HepG2 (cell line): ENCODE data around the gene SRSF10. TPM values are rescaled to one million over a fixed set of nuclear protein-coding genes. Genes with fewer than 3 reads are reported as not detected.

Experiments
- AGO2 ChIP-seq: fragments of 200-400 bp; formaldehyde crosslinking; optimal IDR thresholded peaks from 2 replicates; pipeline ENCODE3; 2017; ENCODE audit warnings: mild to moderate bottlenecking, low read depth, low read length, moderate library complexity
- AKAP8 ChIP-seq: sonication (generic); formaldehyde crosslinking; IDR thresholded peaks from 2 replicates; pipeline ENCODE4 v1.5.1; 2020; ENCODE audit warnings: mild to moderate bottlenecking, missing genetic modification reagents
- ASH2L ChIP-seq: fragments of 300-600, 200-600 bp; sonication (generic); IDR thresholded peaks from 2 replicates; pipeline ENCODE4 v1.7.0; 2017; ENCODE audit warnings: low read depth, mild to moderate bottlenecking, moderate library complexity, mixed read lengths, low read length; ENCODE audit not compliant: insufficient read length
- CEBPB ChIP-seq: IDR thresholded peaks from 2 replicates; pipeline ENCODE4 v1.6.1; 2011; ENCODE audit warnings: low read depth, low read length, improper control_type of control experiment, borderline replicate concordance
- CSRNP2 ChIP-seq: sonication (generic); formaldehyde crosslinking; conservative IDR thresholded peaks from 2 replicates; pipeline ENCODE4 v1.8.0; 2022; ENCODE audit warnings: low read depth, missing genetic modification reagents
- GMEB1 ChIP-seq: sonication (generic); formaldehyde crosslinking; IDR thresholded peaks from 2 replicates; pipeline ENCODE4 v1.5.1; 2020; ENCODE audit warnings: missing genetic modification reagents, mild to moderate bottlenecking, borderline replicate concordance
- HHEX ChIP-seq: IDR thresholded peaks from 2 replicates; pipeline ENCODE4 v1.6.1; 2016; ENCODE audit warnings: control low read depth
- PRDM4 ChIP-seq: sonication (generic); formaldehyde crosslinking; IDR thresholded peaks from 2 replicates; pipeline ENCODE4 v1.9.0; 2021; ENCODE audit warnings: missing genetic modification reagents, borderline replicate concordance
- PTBP1 ChIP-seq: fragments of 200-400 bp; formaldehyde crosslinking; IDR thresholded peaks from 2 replicates; pipeline ENCODE4 v1.6.1; 2018; ENCODE audit warnings: low read length, low read depth; ENCODE audit not compliant: poor library complexity, severe bottlenecking
- SNAI1 ChIP-seq: sonication (generic); formaldehyde crosslinking; IDR thresholded peaks from 2 replicates; pipeline ENCODE4 v1.5.0; 2020; ENCODE audit warnings: mild to moderate bottlenecking, missing genetic modification reagents, borderline replicate concordance
- TMF1 ChIP-seq: sonication (generic); formaldehyde crosslinking; IDR thresholded peaks from 2 replicates; pipeline ENCODE4 v1.8.1; 2022; ENCODE audit warnings: low read depth, missing genetic modification reagents
- ZBTB7A ChIP-seq: sonication (generic); formaldehyde crosslinking; IDR thresholded peaks from 2 replicates; pipeline ENCODE4 v1.8.0; 2022; ENCODE audit warnings: mild to moderate bottlenecking, missing genetic modification reagents
- ZMYM2 ChIP-seq: sonication (generic); formaldehyde crosslinking; IDR thresholded peaks from 2 replicates; pipeline ENCODE4 v1.8.0; 2022; ENCODE audit warnings: mild to moderate bottlenecking, missing genetic modification reagents
- ZNF180 ChIP-seq: sonication (generic); formaldehyde crosslinking; IDR thresholded peaks from 2 replicates; pipeline ENCODE4 v1.4.0; 2020; ENCODE audit warnings: low read depth, missing genetic modification reagents, borderline replicate concordance
- ZNF430 ChIP-seq: sonication (generic); formaldehyde crosslinking; IDR thresholded peaks from 2 replicates; pipeline ENCODE4 v1.9.0; 2021; ENCODE audit warnings: mild to moderate bottlenecking, missing genetic modification reagents
- ZNF576 ChIP-seq: sonication (generic); formaldehyde crosslinking; IDR thresholded peaks from 2 replicates; pipeline ENCODE4 v1.4.0; 2020; ENCODE audit warnings: mild to moderate bottlenecking, missing genetic modification reagents
- ZNF615 ChIP-seq: sonication (generic); formaldehyde crosslinking; IDR thresholded peaks from 2 replicates; pipeline ENCODE4 v1.5.0; 2020; ENCODE audit warnings: mild to moderate bottlenecking, missing genetic modification reagents, borderline replicate concordance
- ZNF891 ChIP-seq: sonication (generic); formaldehyde crosslinking; IDR thresholded peaks from 2 replicates; pipeline ENCODE4 v1.5.0; 2020; ENCODE audit warnings: mild to moderate bottlenecking, missing genetic modification reagents
- polyA plus RNA-seq, 8 experiments: library from polyadenylated mRNA; depleted of rRNA in 3 of 8; stranded (reverse) in 7 of 8; unstranded in 1 of 8; fragments of >200 nt; fragmentation: Illumina TruSeq in 4 of 8; extraction: Trizol in 4 of 8; gene quantifications; 2 replicates each; pipeline versions ENCODE4 v1.2.1 to v1.2.3, GENCODE V29; 2011 to 2016; ENCODE audit warnings: low read depth in 4 of 8, missing spikeins in 1 of 8, mixed read lengths in 1 of 8; ENCODE audit not compliant: insufficient read depth in 1 of 8
- total RNA-seq, 5 experiments: library from RNA; depleted of rRNA; stranded (reverse); fragments of >200 nt; fragmentation: Illumina TruSeq; extraction: Trizol; gene quantifications; 2 replicates each; pipeline ENCODE4 v1.2.3, GENCODE V29; 2016; ENCODE audit warnings: low read depth in 1 of 5
- TF ChIP-seq, protein P1 (sequence below): IDR thresholded peaks from 2 replicates; pipeline ENCODE4 v1.6.1; 2016; ENCODE audit warnings: low read depth
- TF ChIP-seq, protein P2 (sequence below): sonication (generic); formaldehyde crosslinking; IDR thresholded peaks from 2 replicates; pipeline ENCODE4 v1.5.1; 2020; ENCODE audit warnings: missing genetic modification reagents, mild to moderate bottlenecking, borderline replicate concordance

The SRSF10 gene
- total and polyA plus RNA-seq, 2 of the 13 experiments (the other 11 are each of a cell fraction or from before 2014, with no cell fraction given), result 126 to 186 TPM

- TF ChIP-seq, protein P1, sequence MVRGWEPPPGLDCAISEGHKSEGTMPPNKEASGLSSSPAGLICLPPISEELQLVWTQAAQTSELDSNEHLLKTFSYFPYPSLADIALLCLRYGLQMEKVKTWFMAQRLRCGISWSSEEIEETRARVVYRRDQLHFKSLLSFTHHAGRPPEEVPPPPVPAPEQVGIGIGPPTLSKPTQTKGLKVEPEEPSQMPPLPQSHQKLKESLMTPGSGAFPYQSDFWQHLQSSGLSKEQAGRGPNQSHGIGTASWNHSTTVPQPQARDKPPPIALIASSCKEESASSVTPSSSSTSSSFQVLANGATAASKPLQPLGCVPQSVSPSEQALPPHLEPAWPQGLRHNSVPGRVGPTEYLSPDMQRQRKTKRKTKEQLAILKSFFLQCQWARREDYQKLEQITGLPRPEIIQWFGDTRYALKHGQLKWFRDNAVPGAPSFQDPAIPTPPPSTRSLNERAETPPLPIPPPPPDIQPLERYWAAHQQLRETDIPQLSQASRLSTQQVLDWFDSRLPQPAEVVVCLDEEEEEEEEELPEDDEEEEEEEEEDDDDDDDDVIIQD (CRISPR knock-in tag), result peak; percentile 91
- peak; percentile 79; the same call in 1 of the 2 replicates for TF ChIP-seq ZNF430 (CRISPR knock-in tag)
- peak; percentile 80 for TF ChIP-seq GMEB1 (CRISPR knock-in tag)
- peak; percentile 77; the same call in 1 of the 2 replicates for TF ChIP-seq SNAI1 (CRISPR knock-in tag)
- TF ChIP-seq ZNF615 (CRISPR knock-in tag), result no peak
- TF ChIP-seq, protein P2, sequence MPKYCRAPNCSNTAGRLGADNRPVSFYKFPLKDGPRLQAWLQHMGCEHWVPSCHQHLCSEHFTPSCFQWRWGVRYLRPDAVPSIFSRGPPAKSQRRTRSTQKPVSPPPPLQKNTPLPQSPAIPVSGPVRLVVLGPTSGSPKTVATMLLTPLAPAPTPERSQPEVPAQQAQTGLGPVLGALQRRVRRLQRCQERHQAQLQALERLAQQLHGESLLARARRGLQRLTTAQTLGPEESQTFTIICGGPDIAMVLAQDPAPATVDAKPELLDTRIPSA (CRISPR knock-in tag), result no peak
- no peak for TF ChIP-seq ZMYM2
- TF ChIP-seq PRDM4 (CRISPR knock-in tag), result no peak
- peak; percentile 19; the same call in 1 of the 2 replicates for TF ChIP-seq ZNF180 (CRISPR knock-in tag)
- TF ChIP-seq AGO2, result peak; percentile 97
- TF ChIP-seq PTBP1, result no peak
- 0 out of 2 replicates have a peak, but pooled peaks have one; percentile 33 for TF ChIP-seq TMF1 (CRISPR knock-in tag)
- TF ChIP-seq ZNF891, result peak; percentile 83
- no peak; the same call in 1 of the 2 replicates for TF ChIP-seq AKAP8
- TF ChIP-seq ZBTB7A (CRISPR knock-in tag), result 0 out of 2 replicates have a peak, but pooled peaks have one; percentile 57
- TF ChIP-seq ASH2L, result peak; percentile 91
- TF ChIP-seq ZNF576 (CRISPR knock-in tag), result 0 out of 2 replicates have a peak, but pooled peaks have one; percentile 64
- TF ChIP-seq CEBPB, result no peak
- no peak for TF ChIP-seq CSRNP2
- no peak for TF ChIP-seq HHEX (CRISPR knock-in tag)
These were observed at the start of gene SRSF10 (continued) for GRCh38 chr1:23979881-23980727.
